NOMO-1 treated with dmso at 0.1 percent for 144 hours (cell line): Measurements from ENCODE around the gene AGAP3.
"Not testable (repeated sequence)": the region's sequence is repeated elsewhere in the genome, so short reads cannot be mapped to it uniquely, and the experiment has no call there.

Experiments
- DNase-seq: peaks from one replicate; lab custom pipeline; 2025; ENCODE audit not compliant: unreplicated experiment; lab: John Stamatoyannopoulos, UW

The AGAP3 gene

GRCh38 chr7:151085691-151086620 lies at the start of gene AGAP3:
TSS of gene AGAP3 (plus strand) at chr7:151086475. CDS start at chr7:151086742, 267 bp downstream.
- no peak for DNase-seq

GRCh38 chr7:151038951-151039849 lies 47.1 kb upstream of the AGAP3 start:
- DNase-seq, result peak; percentile 14

GRCh38 chr7:151039850-151040548 lies 46.3 kb upstream of the AGAP3 start:
- no peak for DNase-seq

GRCh38 chr7:151040616-151041375 lies 45.5 kb upstream of the AGAP3 start:
- no peak for DNase-seq

- DNase-seq, result not testable (repeated sequence)
Measured at GRCh38 chr7:151043449-151043848, 42.8 kb upstream of the AGAP3 start.

GRCh38 chr7:151043959-151044358 lies 42.3 kb upstream of the AGAP3 start:
- DNase-seq, result no peak

- DNase-seq, result no peak
Measured at GRCh38 chr7:151045262-151045661, 41.0 kb upstream of the AGAP3 start.

GRCh38 chr7:151045967-151046366 lies 40.3 kb upstream of the AGAP3 start:
- no peak for DNase-seq

- DNase-seq, result no peak
Measured at GRCh38 chr7:151046603-151047573, 39.4 kb upstream of the AGAP3 start.

- DNase-seq, result no peak
Measured at GRCh38 chr7:151047976-151048815, 38.1 kb upstream of the AGAP3 start, which contains the start of gene ASIC3. TSS of gene ASIC3 (plus strand) at chr7:151048531. CDS start at chr7:151048886, 355 bp downstream.

GRCh38 chr7:151048911-151049463 lies 37.3 kb upstream of the AGAP3 start:
- no peak for DNase-seq

- DNase-seq, result no peak
Measured at GRCh38 chr7:151051108-151051507, 35.2 kb upstream of the AGAP3 start.

GRCh38 chr7:151053096-151053495 lies 33.2 kb upstream of the AGAP3 start:
- DNase-seq, result no peak

GRCh38 chr7:151053751-151054150 lies 32.5 kb upstream of the AGAP3 start:
- no peak for DNase-seq

- DNase-seq, result no peak
Measured at GRCh38 chr7:151056283-151056665, 30.0 kb upstream of the AGAP3 start.

- no peak for DNase-seq
Measured at GRCh38 chr7:151056666-151057505, 29.4 kb upstream of the AGAP3 start.

GRCh38 chr7:151057506-151057988 lies 28.7 kb upstream of the AGAP3 start, which contains the start of gene CDK5:
TSS of gene CDK5 (minus strand) at chr7:151057897. CDS start at chr7:151057848, 49 bp downstream.
- DNase-seq, result no peak
